Measurements from ENCODE around the gene CAMK1D.
"Not testable (repeated sequence)": the region's sequence is repeated elsewhere in the genome, so short reads cannot be mapped to it uniquely, and the experiment has no call there.

The CAMK1D gene

GRCh38 chr10:12351447-12351846 lies 2.1 kb downstream of the CAMK1D start:
- no peak for DNase-seq (ENCODE audit: extremely low read depth, low read depth)
- no peak for TF ChIP-seq CTCF (IDR thresholded peaks at IDR 0.05; ENCODE audit: low read depth, low read length)

GRCh38 chr10:12351889-12352288 lies 2.5 kb downstream of the CAMK1D start:
- TF ChIP-seq CTCF (IDR thresholded peaks at IDR 0.05; ENCODE audit: low read depth, low read length) = no peak
- DNase-seq (ENCODE audit: extremely low read depth, low read depth) = no peak

- no peak for DNase-seq (ENCODE audit: extremely low read depth, low read depth)
These were observed 4.3 kb downstream of the CAMK1D start for GRCh38 chr10:12353399-12354242.

GRCh38 chr10:12354696-12355095 lies 5.3 kb downstream of the CAMK1D start:
- not testable (repeated sequence) for DNase-seq (ENCODE audit: extremely low read depth, low read depth)

More at GRCh38 chr10:12353399-12354242, 4.3 kb downstream of the CAMK1D start:
- no peak for TF ChIP-seq CTCF (IDR thresholded peaks at IDR 0.05; ENCODE audit: low read depth, low read length)

GRCh38 chr10:12355384-12355783 lies 6.0 kb downstream of the CAMK1D start:
- DNase-seq (ENCODE audit: extremely low read depth, low read depth) = no peak
- no peak for TF ChIP-seq CTCF (IDR thresholded peaks at IDR 0.05; ENCODE audit: low read depth, low read length)

GRCh38 chr10:12357525-12358151 lies 8.3 kb downstream of the CAMK1D start:
- DNase-seq (ENCODE audit: extremely low read depth, low read depth) = no peak
- no peak for TF ChIP-seq CTCF (IDR thresholded peaks at IDR 0.05; ENCODE audit: low read depth, low read length)

GRCh38 chr10:12358863-12359564 lies 9.7 kb downstream of the CAMK1D start:
- TF ChIP-seq CTCF (IDR thresholded peaks at IDR 0.05; ENCODE audit: low read depth, low read length) = no peak
- DNase-seq (ENCODE audit: extremely low read depth, low read depth) = no peak

All from AG09319 (cell line).